Muscle of arm (tissue), 12 donors: ENCODE data around the gene PPP2R3B. TPM values are rescaled to one million over a fixed set of nuclear protein-coding genes. Genes with fewer than 3 reads are reported as not detected.
"Not testable (repeated sequence)": the region's sequence is repeated elsewhere in the genome, so short reads cannot be mapped to it uniquely, and the experiment has no call there.

Experiments
- DNase-seq: peaks from one replicate; pipeline ENCODE4 v3.0.0-alpha.2; 2013
- polyA plus RNA-seq, 12 donors: library from polyadenylated mRNA; unstranded; fragments of 120-200 nt; gene quantifications; one replicate each; pipeline ENCODE4 v1.2.1, GENCODE V29; 2013; ENCODE audit not compliant: insufficient read length in 12 of 12

The PPP2R3B gene
- polyA plus RNA-seq, 12 donors = 109 to 264 (median 171) TPM; not detected in 1

- not testable (repeated sequence) for DNase-seq
Observed at GRCh38 chrX:324664-325063, 62.0 kb downstream of the PPP2R3B start.

DNA sequence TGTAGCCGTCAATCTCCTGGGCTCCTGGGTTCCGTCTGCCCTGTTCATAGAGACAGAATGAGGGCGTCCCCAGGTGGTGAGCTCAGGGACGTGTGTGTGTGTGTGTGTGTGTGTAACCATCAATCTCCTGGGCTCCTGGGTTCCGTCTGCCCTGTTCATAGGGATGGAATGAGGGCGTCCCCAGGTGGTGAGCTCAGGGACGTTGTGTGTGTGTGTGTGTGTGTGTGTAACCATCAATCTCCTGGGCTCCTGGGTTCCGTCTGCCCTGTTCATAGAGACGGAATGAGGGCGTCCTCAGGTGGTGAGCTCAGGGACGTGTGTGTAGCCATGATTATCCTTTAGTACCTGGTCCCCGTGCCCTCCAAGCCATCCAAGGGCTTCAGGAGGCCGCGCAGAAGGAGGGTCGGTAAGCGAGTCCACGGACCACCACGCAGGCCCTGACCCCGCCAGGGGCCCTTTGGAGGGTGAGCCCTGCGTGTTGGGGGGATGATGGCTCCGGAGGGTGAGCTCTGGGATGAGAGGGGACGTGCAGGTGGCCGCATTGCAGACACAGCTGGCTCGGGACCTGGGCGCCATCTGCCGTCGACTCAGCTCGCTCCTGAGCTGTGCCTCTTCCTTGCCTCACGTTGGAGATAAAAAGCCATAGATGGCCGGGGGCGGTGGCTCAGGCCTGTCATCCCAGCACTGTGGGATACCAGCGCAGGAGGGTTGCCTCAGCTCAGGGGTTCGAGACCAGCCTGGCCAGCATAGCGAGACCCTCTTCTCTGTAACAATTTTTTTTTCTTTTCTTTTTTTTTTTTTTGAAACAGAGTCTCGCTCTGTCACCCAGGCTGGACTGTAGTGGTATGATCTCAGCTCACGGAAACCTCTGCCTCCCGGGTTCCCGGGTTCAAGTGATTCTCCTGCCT lies 62.7 kb downstream of the PPP2R3B start:
- peak; percentile 67 for DNase-seq

GRCh38 chrX:320126-320783 lies 66.5 kb downstream of the PPP2R3B start:
- DNase-seq = no peak

DNA sequence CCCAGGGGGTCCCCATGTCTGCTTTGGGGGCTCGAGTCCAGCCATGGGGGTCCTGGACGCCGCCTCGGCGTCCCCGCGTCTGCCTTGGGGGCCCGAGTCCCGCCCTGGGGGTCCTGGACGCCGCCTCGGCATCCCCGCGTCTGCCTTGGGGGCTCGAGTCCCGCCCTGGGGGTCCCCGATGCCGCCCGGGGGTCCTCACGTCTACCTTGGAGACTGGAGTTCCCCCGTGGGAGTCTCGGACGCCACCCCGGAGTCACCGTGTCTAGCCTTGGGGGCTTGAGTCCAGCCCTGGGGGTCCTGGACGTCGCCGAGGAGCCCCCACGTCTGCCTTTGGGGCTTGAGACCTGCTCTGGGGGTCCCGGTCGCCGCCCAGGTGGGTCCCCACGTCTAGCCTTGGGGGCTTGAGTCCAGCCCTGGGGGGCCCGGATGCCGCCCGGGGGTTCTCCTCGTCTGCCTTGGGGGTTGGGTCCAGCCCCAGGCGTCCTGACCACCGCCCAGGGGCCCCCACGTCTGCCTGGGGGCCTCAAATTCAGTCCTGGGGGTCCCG lies 67.1 kb downstream of the PPP2R3B start:
- no peak for DNase-seq

- DNase-seq = peak; percentile 100
Observed at GRCh38 chrX:318739-319578, 67.7 kb downstream of the PPP2R3B start, which contains the start of gene GTPBP6. Gene GTPBP6 (minus strand): TSS chrX:318796. CDS start chrX:318787, 9 bp downstream.

- peak; percentile 95 for DNase-seq
Observed at GRCh38 chrX:318068-318738, 68.5 kb downstream of the PPP2R3B start.

DNA sequence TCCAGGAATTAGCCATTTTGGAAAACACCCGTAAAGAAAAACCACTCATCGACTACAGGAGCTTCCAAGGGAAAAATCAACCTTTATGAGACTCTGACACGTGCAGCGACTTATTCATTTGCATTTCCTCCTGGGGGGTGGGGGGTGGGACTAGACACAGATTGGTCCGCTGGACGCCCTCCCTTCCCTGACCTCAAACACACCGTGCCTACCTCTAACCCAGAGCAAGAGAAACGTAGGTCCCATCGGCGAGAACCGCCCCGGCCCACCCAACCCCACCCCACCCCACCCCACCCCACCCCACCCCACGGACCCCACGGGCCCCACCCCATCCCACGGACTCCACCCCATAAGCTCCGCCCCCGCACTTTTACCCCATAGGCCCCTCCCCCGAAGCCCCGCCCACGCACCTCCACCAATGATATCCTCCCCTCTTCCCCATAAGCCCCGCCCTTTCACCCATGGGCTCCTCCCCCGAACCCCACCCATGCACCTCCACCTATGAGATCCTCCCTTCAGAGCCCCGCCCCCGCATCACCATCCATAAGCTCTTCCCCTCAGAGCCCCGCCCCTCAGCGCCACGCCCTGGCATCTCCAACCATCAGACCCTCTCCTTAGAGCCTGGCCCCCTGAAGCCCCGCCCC lies 69.2 kb downstream of the PPP2R3B start:
- DNase-seq = no peak

GRCh38 chrX:316351-317325 lies 70.1 kb downstream of the PPP2R3B start:
- DNase-seq = no peak

- no peak for DNase-seq
Observed at GRCh38 chrX:314781-315595, 71.7 kb downstream of the PPP2R3B start.

- no peak for DNase-seq
Observed at GRCh38 chrX:314049-314448, 72.7 kb downstream of the PPP2R3B start.

DNA sequence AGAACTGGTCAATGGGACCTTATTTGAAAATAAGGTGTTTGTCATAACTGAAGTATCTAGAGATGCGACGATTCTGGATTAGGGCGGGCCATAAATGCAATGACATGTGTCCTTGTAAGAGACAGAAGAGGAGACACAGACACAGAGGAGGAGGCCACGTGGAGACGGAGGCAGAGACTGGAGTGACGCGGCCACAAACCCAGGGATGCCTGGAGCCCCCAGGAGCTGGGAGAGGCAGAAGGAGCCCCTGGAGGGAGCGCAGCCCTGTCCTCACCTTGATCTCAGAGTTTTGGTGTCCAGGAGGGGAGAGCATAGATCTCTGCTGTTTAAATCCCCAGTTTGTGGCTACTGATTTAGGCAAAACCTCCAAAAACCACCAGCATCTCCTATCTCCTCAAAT lies 73.2 kb downstream of the PPP2R3B start:
- DNase-seq = no peak

GRCh38 chrX:312621-313331 lies 73.9 kb downstream of the PPP2R3B start:
- DNase-seq = no peak

- no peak for DNase-seq
Observed at GRCh38 chrX:311156-312129, 75.3 kb downstream of the PPP2R3B start.

DNA sequence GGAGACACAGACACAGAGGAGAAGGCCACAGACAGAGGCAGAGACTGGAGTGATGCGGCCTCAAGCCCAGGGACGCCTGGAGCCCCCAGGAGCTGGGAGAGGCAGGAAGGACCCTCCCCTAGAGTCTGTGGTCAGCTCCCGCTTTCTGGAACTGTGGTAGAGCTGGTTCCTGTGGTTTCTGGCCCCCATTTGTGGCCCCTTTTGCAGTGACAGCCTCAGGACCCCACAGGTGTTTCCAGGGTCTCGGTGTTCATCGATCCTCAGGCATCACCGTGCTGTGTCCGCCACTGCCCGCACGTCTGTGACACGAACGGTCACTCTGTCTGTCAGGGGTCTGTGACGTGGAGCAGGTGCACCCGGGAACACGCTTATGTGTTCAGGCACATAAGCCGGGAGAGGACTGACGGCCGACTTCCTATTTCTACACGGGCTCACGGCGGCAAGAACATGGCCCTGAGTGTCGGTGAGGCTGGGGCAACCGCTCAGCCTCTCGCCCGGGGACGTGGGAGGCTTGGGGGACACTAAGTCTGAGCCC lies 76.0 kb downstream of the PPP2R3B start:
- no peak for DNase-seq

GRCh38 chrX:308821-309520 lies 77.7 kb downstream of the PPP2R3B start:
- DNase-seq = no peak
